ENCODE measurements around the gene CD52.

GRCh38 chr1:26353976-26354820 lies 36.4 kb downstream of the CD52 start, which contains the start of gene CRYBG2:
- TF ChIP-seq CTCF (IDR thresholded peaks at IDR 0.05) (no peak), POLR2AphosphoS5 (IDR thresholded peaks at IDR 0.05; ENCODE audit: low read depth, low read length) (no peak)

Measured in Panc1 (cell line).